ENCODE measurements around the gene TMPRSS9.

- no peak for TF ChIP-seq EZH2phosphoT487 (IDR thresholded peaks at IDR 0.05; ENCODE audit: borderline replicate concordance)
- TF ChIP-seq, protein P1, sequence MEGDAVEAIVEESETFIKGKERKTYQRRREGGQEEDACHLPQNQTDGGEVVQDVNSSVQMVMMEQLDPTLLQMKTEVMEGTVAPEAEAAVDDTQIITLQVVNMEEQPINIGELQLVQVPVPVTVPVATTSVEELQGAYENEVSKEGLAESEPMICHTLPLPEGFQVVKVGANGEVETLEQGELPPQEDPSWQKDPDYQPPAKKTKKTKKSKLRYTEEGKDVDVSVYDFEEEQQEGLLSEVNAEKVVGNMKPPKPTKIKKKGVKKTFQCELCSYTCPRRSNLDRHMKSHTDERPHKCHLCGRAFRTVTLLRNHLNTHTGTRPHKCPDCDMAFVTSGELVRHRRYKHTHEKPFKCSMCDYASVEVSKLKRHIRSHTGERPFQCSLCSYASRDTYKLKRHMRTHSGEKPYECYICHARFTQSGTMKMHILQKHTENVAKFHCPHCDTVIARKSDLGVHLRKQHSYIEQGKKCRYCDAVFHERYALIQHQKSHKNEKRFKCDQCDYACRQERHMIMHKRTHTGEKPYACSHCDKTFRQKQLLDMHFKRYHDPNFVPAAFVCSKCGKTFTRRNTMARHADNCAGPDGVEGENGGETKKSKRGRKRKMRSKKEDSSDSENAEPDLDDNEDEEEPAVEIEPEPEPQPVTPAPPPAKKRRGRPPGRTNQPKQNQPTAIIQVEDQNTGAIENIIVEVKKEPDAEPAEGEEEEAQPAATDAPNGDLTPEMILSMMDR (conservative IDR thresholded peaks at IDR 0.05; ENCODE audit: low read length) = no peak
These were observed 40.0 kb upstream of the TMPRSS9 start for GRCh38 chr19:2320049-2320448.
